Neural cell (in vitro differentiated cells): ENCODE results near the gene CIC.

Experiments used
- CTCF ChIP-seq: fragments of 450-650 bp; IDR thresholded peaks from 2 replicates; pipeline ENCODE4 v1.5.1; 2014; ENCODE audit warnings: antibody characterized with exemption, mild to moderate bottlenecking, moderate library complexity; ENCODE audit not compliant: poor library complexity, severe bottlenecking
- EP300 ChIP-seq: fragments of 450-650 bp; conservative IDR thresholded peaks from 2 replicates; pipeline ENCODE4 v1.6.1; 2014; ENCODE audit warnings: antibody characterized with exemption, mild to moderate bottlenecking, moderate library complexity; ENCODE audit not compliant: poor library complexity, severe bottlenecking
- EZH2 ChIP-seq: fragments of 200-600, 300-800 bp; shearing (Covaris generic), sonication (generic); IDR thresholded peaks from 2 replicates; pipeline ENCODE4 v1.6.1; 2014; ENCODE audit warnings: antibody characterized with exemption, low read length, borderline replicate concordance, mild to moderate bottlenecking; ENCODE audit not compliant: insufficient read depth, poor library complexity, severe bottlenecking
- TAF1 ChIP-seq: IDR thresholded peaks from 2 replicates; pipeline ENCODE4 v1.6.1; 2012; ENCODE audit warnings: low read depth

DNA sequence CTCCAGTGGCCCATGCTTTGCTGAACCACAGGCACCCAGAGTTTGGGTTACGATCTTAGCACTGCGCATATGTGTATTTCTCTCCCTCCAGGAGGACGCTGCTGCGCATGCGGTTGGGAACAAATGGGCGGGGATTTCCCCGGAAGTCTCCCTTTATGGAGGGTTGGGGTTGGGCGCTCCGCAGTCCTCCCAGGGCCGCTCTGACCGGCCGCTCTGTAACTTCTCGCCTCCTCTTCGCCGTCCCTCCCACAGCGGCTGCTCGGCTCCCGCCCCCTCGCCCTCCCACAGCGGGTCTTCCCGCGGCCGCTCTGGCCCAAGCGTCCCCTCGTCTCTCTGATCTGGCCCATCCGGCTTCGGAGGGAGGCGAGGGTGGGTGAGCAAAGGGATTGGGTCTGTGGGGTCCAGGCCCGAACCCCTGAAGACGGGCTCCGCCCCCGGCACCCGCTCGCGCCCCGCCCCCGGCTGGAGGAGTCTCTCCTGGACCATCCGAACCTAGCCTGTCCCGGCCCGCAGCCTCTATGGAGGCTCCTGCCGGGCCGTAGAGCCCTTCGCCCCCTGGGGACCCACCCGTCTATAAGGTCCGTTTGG, 56.4 kb downstream of the CIC start, which contains the start of gene MEGF8:
- TF ChIP-seq CTCF (no peak), TAF1 (no peak), EP300 (no peak), EZH2 (no peak)
